ENCODE data around the gene SGF29. TPM values are rescaled to one million over a fixed set of nuclear protein-coding genes. Genes with fewer than 3 reads are reported as not detected.
"Not testable (repeated sequence)": the region's sequence is repeated elsewhere in the genome, so short reads cannot be mapped to it uniquely, and the experiment has no call there.

Gene SGF29
- total RNA-seq, 1 experiment from 2014 or later, result 14.9 TPM

GRCh38 chr16:28610595-28611191 is 57.0 kb downstream of the SGF29 start:
- no peak for DNase-seq (ENCODE audit: low read depth)

GRCh38 chr16:28612359-28613280 is 58.9 kb downstream of the SGF29 start:
- DNase-seq (ENCODE audit: low read depth), result not testable (repeated sequence)

GRCh38 chr16:28613912-28614311 is 60.2 kb downstream of the SGF29 start:
- DNase-seq (ENCODE audit: low read depth), result not testable (repeated sequence)

GRCh38 chr16:28614561-28614960 is 60.8 kb downstream of the SGF29 start:
- not testable (repeated sequence) for DNase-seq (ENCODE audit: low read depth)

GRCh38 chr16:28615486-28616223 is 61.9 kb downstream of the SGF29 start:
- DNase-seq (ENCODE audit: low read depth), result not testable (repeated sequence)

GRCh38 chr16:28616224-28616577 is 62.5 kb downstream of the SGF29 start:
- DNase-seq (ENCODE audit: low read depth), result not testable (repeated sequence)

- DNase-seq (ENCODE audit: low read depth), result no peak
Measured at GRCh38 chr16:28616636-28617035, 62.9 kb downstream of the SGF29 start.

GRCh38 chr16:28617874-28618273 is 64.2 kb downstream of the SGF29 start:
- no peak for DNase-seq (ENCODE audit: low read depth)

GRCh38 chr16:28620316-28620715 is 66.6 kb downstream of the SGF29 start:
- DNase-seq (ENCODE audit: low read depth), result not testable (repeated sequence)

- DNase-seq (ENCODE audit: low read depth), result no peak
Measured at GRCh38 chr16:28621481-28622155, 67.9 kb downstream of the SGF29 start.

- DNase-seq (ENCODE audit: low read depth), result not testable (repeated sequence)
Measured at GRCh38 chr16:28622532-28623171, 68.9 kb downstream of the SGF29 start.

GRCh38 chr16:28623172-28623711 is 69.5 kb downstream of the SGF29 start:
- DNase-seq (ENCODE audit: low read depth), result no peak

GRCh38 chr16:28630905-28631304 is 77.2 kb downstream of the SGF29 start:
- DNase-seq (ENCODE audit: low read depth), result not testable (repeated sequence)

GRCh38 chr16:28636093-28636823 is 82.5 kb downstream of the SGF29 start:
- DNase-seq (ENCODE audit: low read depth), result peak; percentile 48

GRCh38 chr16:28637765-28638164 is 84.0 kb downstream of the SGF29 start, which contains the start of gene NPIPB8:
Gene NPIPB8, plus strand, starts transcription at chr16:28638065. Its CDS starts 296 bp downstream, at chr16:28638361.
- DNase-seq (ENCODE audit: low read depth), result not testable (repeated sequence)

- not testable (repeated sequence) for DNase-seq (ENCODE audit: low read depth)
Measured at GRCh38 chr16:28638359-28638758, 84.6 kb downstream of the SGF29 start.

GRCh38 chr16:28639959-28640358 is 86.2 kb downstream of the SGF29 start:
- DNase-seq (ENCODE audit: low read depth), result not testable (repeated sequence)
